WTC11 (cell line): ENCODE results near the gene ACKR3.

Experiments used
- CTCF ChIP-seq: fragments of 200-600 bp; IDR thresholded peaks from 2 replicates; pipeline ENCODE4 v1.8.0; 2022; ENCODE audit warnings: antibody characterized with exemption
- E2F1 ChIP-seq: sonication (generic); formaldehyde crosslinking; IDR thresholded peaks from 2 replicates; pipeline ENCODE4 v1.8.0; 2022; ENCODE audit warnings: mild to moderate bottlenecking, missing genetic modification reagents
- JUN ChIP-seq: sonication (generic); formaldehyde crosslinking; IDR thresholded peaks from 2 replicates; pipeline ENCODE4 v1.8.0; 2023; ENCODE audit warnings: mild to moderate bottlenecking, missing genetic modification reagents
- NFE2L1 ChIP-seq: sonication (generic); formaldehyde crosslinking; IDR thresholded peaks from 2 replicates; pipeline ENCODE4 v1.8.1; 2023; ENCODE audit warnings: missing genetic modification reagents
- PREB ChIP-seq: sonication (generic); formaldehyde crosslinking; IDR thresholded peaks from 2 replicates; pipeline ENCODE4 v1.8.1; 2022; ENCODE audit warnings: mild to moderate bottlenecking, missing genetic modification reagents, moderate library complexity, borderline replicate concordance
- TCF7 ChIP-seq: sonication (generic); formaldehyde crosslinking; IDR thresholded peaks from 2 replicates; pipeline ENCODE4 v1.8.0; 2022; ENCODE audit warnings: mild to moderate bottlenecking, low read depth, missing genetic modification reagents, moderate library complexity
- ZNF138 ChIP-seq: sonication (generic); formaldehyde crosslinking; conservative IDR thresholded peaks from 2 replicates; pipeline ENCODE4 v1.8.1; 2022; ENCODE audit warnings: mild to moderate bottlenecking, moderate library complexity, missing genetic modification reagents

GRCh38 chr2:236607471-236608187 lies 38.0 kb downstream of the ACKR3 start:
- TF ChIP-seq CTCF, result no peak
- TF ChIP-seq ZNF138 (CRISPR knock-in tag), result no peak
- TF ChIP-seq NFE2L1 (CRISPR knock-in tag), result no peak
- TF ChIP-seq PREB, result no peak
- no peak for TF ChIP-seq TCF7 (CRISPR knock-in tag)
- TF ChIP-seq E2F1, result no peak
- no peak for TF ChIP-seq JUN (CRISPR knock-in tag)
